NCI-H748 (cell line): Measurements from ENCODE around the gene MAP1S.

Source experiments
- DNase-seq: peaks from one replicate; lab custom pipeline; 2025; ENCODE audit not compliant: unreplicated experiment; lab: John Stamatoyannopoulos, UW

Gene MAP1S

GRCh38 chr19:17687857-17688784 is 31.2 kb upstream of the MAP1S start, which contains the start of gene UNC13A:
Gene UNC13A, minus strand, starts transcription at chr19:17688354. Its CDS starts 155 bp downstream, at chr19:17688199.
- peak; percentile 62 for DNase-seq

GRCh38 chr19:17688853-17689595 is 30.3 kb upstream of the MAP1S start:
- DNase-seq = no peak

GRCh38 chr19:17692566-17692965 is 26.7 kb upstream of the MAP1S start:
- DNase-seq = no peak

- DNase-seq = no peak
Observed at GRCh38 chr19:17695198-17695597, 24.1 kb upstream of the MAP1S start.

- no peak for DNase-seq
Observed at GRCh38 chr19:17703824-17704463, 15.3 kb upstream of the MAP1S start.

- peak; percentile 5 for DNase-seq
Observed at GRCh38 chr19:17706750-17707181, 12.5 kb upstream of the MAP1S start.

- DNase-seq = no peak
Observed at GRCh38 chr19:17711851-17712250, 7.4 kb upstream of the MAP1S start.

GRCh38 chr19:17716309-17716929 is 2.9 kb upstream of the MAP1S start:
- no peak for DNase-seq

- no peak for DNase-seq
Observed at GRCh38 chr19:17718550-17718946, 732 bp upstream of the MAP1S start.

GRCh38 chr19:17719730-17720400 is 585 bp downstream of the MAP1S start:
- peak; percentile 36 for DNase-seq

- DNase-seq = no peak
Observed at GRCh38 chr19:17720440-17720839, 1.2 kb downstream of the MAP1S start.

- DNase-seq = no peak
Observed at GRCh38 chr19:17721111-17721628, 1.9 kb downstream of the MAP1S start.

- no peak for DNase-seq
Observed at GRCh38 chr19:17721821-17722220, 2.5 kb downstream of the MAP1S start.

GRCh38 chr19:17722655-17723240 is 3.5 kb downstream of the MAP1S start:
- no peak for DNase-seq

- DNase-seq = no peak
Observed at GRCh38 chr19:17724655-17725054, 5.4 kb downstream of the MAP1S start.

GRCh38 chr19:17725422-17726078 is 6.3 kb downstream of the MAP1S start:
- DNase-seq = no peak

- DNase-seq = no peak
Observed at GRCh38 chr19:17726136-17726741, 7.0 kb downstream of the MAP1S start.

- no peak for DNase-seq
Observed at GRCh38 chr19:17726964-17727773, 7.9 kb downstream of the MAP1S start.
